ENCODE results near the gene PHF14. TPM values are rescaled to one million over a fixed set of nuclear protein-coding genes. Genes with fewer than 3 reads are reported as not detected.

The PHF14 gene
- total RNA-seq, 2 donors from 2014 or later, result 13.0 to 14.3 TPM

GRCh38 chr7:11185179-11185815 is 211.6 kb downstream of the PHF14 start:
- H3K36me3 ChIP-seq, result no peaks in the 10 kb centered on the region
- no peak overlapping the region for H3K4me3 ChIP-seq
- H3K9me3 ChIP-seq, result peaks cover 0 to 8% of the 10 kb centered on the region in 2 donors
- no peak for TF ChIP-seq CTCF (IDR thresholded peaks at IDR 0.05)
- no peak for DNase-seq (ENCODE audit: low spot score)
- H3K27ac ChIP-seq, result no peak overlapping the region
- no peaks in the 10 kb centered on the region for H3K27me3 ChIP-seq
- H3K4me1 ChIP-seq, result no peaks in the 10 kb centered on the region

DNA sequence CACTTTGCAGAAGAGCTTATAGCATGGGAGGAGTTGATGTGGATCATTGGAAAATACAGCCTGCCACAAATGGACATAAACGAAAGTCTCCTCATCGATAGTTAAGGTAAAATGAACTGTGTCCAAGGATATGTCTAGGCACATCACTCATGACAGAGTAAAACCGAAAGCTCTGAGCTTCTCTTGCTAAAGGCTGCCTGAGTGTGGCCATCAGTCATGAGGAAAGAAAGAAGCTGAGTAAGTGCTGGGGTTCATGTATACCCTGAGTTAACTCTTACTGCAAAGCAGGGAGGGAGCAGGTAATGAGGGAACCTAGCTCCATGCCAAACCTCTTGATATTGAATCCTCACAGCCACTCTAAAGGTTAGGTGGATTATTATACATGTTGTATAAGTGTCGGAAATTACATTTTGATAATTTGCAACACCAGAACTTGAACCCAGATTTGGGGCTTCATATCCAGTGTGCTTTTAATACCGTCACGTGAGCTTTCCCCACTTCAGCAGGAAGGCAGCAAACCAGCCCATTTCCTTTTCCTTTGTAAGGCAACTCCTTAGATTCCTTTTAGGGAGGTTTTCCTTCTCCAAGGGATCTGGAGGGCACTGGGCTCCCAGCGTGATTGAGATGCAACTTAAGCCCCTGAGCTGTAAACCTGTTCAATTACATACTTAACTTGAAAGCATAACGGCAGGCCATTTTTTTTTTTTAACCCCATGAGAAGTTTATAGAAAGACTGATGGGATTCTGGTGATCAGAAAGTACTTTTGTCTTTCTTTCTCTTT is 215.0 kb downstream of the PHF14 start:
- TF ChIP-seq CTCF (IDR thresholded peaks at IDR 0.05), result no peak
- Histone ChIP-seq H3K36me3 (no peaks in the 10 kb centered on the region), H3K27me3 (no peaks in the 10 kb centered on the region), H3K27ac (no peak overlapping the region), H3K4me3 (no peak overlapping the region), H3K9me3 (peaks cover 0 to 8% of the 10 kb centered on the region in 2 donors), H3K4me1 (peaks cover 0 to 7% of the 10 kb centered on the region in 2 donors)
- DNase-seq (ENCODE audit: low spot score), result no peak

- Histone ChIP-seq H3K9me3 (no peaks in the 10 kb centered on the region), H3K4me3 (no peak overlapping the region), H3K4me1 (peaks cover 0 to 13% of the 10 kb centered on the region in 2 donors), H3K36me3 (no peaks in the 10 kb centered on the region), H3K27me3 (no peaks in the 10 kb centered on the region), H3K27ac (no peak overlapping the region)
- no peak for DNase-seq (ENCODE audit: low spot score)
- TF ChIP-seq CTCF (IDR thresholded peaks at IDR 0.05), result no peak
Observed at GRCh38 chr7:11191081-11191480, 217.4 kb downstream of the PHF14 start.

DNA sequence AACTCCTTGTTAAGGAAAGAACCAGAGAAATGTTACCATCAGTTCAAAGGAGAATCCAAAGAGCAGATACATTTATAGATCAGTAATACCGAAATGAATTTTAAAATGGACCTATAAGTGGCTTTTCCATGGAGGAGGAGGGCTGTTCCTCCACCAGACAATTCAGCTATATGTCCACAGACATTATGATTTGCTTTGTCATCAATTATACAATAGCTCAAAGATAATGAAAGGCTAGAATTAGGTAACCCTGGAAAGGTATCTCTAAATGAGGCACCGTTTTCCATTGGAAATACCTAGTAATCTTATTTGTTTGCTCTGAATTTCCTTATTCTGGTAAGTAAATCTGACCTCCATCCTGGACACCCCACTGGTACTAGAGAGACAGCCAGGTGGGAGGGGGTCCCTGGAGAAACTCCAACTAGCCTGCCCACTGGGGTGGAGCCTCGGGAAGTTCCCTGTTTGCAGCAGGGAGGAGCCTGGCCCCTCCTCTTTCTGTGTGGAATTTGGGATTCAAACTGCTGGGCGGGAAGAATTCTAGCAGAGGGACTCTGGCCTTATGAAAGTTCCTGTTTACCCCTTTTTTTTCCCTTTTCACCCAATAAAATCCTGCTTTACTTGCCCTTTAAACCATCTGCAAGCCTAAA is 218.0 kb downstream of the PHF14 start:
- H3K27me3 ChIP-seq, result no peaks in the 10 kb centered on the region
- H3K4me1 ChIP-seq, result peaks cover 0 to 13% of the 10 kb centered on the region in 2 donors
- H3K4me3 ChIP-seq, result no peak overlapping the region
- H3K36me3 ChIP-seq, result no peaks in the 10 kb centered on the region
- H3K27ac ChIP-seq, result no peak overlapping the region
- no peak for DNase-seq (ENCODE audit: low spot score)
- TF ChIP-seq CTCF (IDR thresholded peaks at IDR 0.05), result no peak
- H3K9me3 ChIP-seq, result no peaks in the 10 kb centered on the region

GRCh38 chr7:11192506-11192905 is 218.8 kb downstream of the PHF14 start:
- Histone ChIP-seq H3K27ac (peak overlapping the region; percentile 20 to 23), H3K9me3 (no peaks in the 10 kb centered on the region), H3K27me3 (no peaks in the 10 kb centered on the region), H3K36me3 (no peaks in the 10 kb centered on the region), H3K4me3 (peak overlapping the region in 1 of 2 donors; percentile 46), H3K4me1 (peaks cover 0 to 13% of the 10 kb centered on the region in 2 donors)
- TF ChIP-seq CTCF (IDR thresholded peaks at IDR 0.05), result no peak
- no peak for DNase-seq (ENCODE audit: low spot score)
